Measurements from ENCODE around the gene SCGB1C1.
"Not testable (repeated sequence)": the region's sequence is repeated elsewhere in the genome, so short reads cannot be mapped to it uniquely, and the experiment has no call there.

SCGB1C1 gene

GRCh38 chr11:192674-193128 is at the start of gene SCGB1C1:
Gene SCGB1C1, plus strand, starts transcription at chr11:193078. Its CDS starts 22 bp downstream, at chr11:193100.
- DNase-seq, result not testable (repeated sequence)

GRCh38 chr11:180242-180641 is 12.6 kb upstream of the SCGB1C1 start:
- DNase-seq, result not testable (repeated sequence)

- not testable (repeated sequence) for DNase-seq
These were observed 3.6 kb upstream of the SCGB1C1 start for GRCh38 chr11:189200-189783.

- DNase-seq, result peak; percentile 9
These were observed 3.0 kb upstream of the SCGB1C1 start for GRCh38 chr11:189843-190311.

GRCh38 chr11:190546-190945 is 2.3 kb upstream of the SCGB1C1 start:
- not testable (repeated sequence) for DNase-seq

- DNase-seq, result peak; percentile 70
These were observed 1.1 kb upstream of the SCGB1C1 start for GRCh38 chr11:191490-192478.

GRCh38 chr11:193481-193880 is 603 bp downstream of the SCGB1C1 start:
- peak; percentile 3 for DNase-seq

- DNase-seq, result no peak
These were observed 4.2 kb downstream of the SCGB1C1 start for GRCh38 chr11:196786-197731.

GRCh38 chr11:197741-198235 is 4.9 kb downstream of the SCGB1C1 start:
- no peak for DNase-seq

GRCh38 chr11:198236-198806 is 5.4 kb downstream of the SCGB1C1 start:
- DNase-seq, result no peak

- no peak for DNase-seq
These were observed 6.2 kb downstream of the SCGB1C1 start for GRCh38 chr11:199004-199581.

- DNase-seq, result no peak
These were observed 6.9 kb downstream of the SCGB1C1 start for GRCh38 chr11:199782-200181.

GRCh38 chr11:200224-201003 is 7.5 kb downstream of the SCGB1C1 start:
- no peak for DNase-seq

GRCh38 chr11:201966-202365 is 9.1 kb downstream of the SCGB1C1 start:
- DNase-seq, result no peak

GRCh38 chr11:202490-202889 is 9.6 kb downstream of the SCGB1C1 start:
- no peak for DNase-seq

- no peak for DNase-seq
These were observed 10.4 kb downstream of the SCGB1C1 start for GRCh38 chr11:203056-203944.

- DNase-seq, result no peak
These were observed 11.2 kb downstream of the SCGB1C1 start for GRCh38 chr11:203945-204586.

- DNase-seq, result no peak
These were observed 11.8 kb downstream of the SCGB1C1 start for GRCh38 chr11:204587-205109.
